ENCODE measurements around the gene WNT7B. TPM values are rescaled to one million over a fixed set of nuclear protein-coding genes. Genes with fewer than 3 reads are reported as not detected.
A peak's percentile ranks its signal among the peaks of the same experiment; 100 is the strongest.

Gene WNT7B
- total and polyA plus RNA-seq, 8 donors: 0.06 to 2.0 TPM; not detected in 6

GRCh38 chr22:45922661-45923060 is 54.3 kb downstream of the WNT7B start:
- peaks cover 5 to 21% (median 11%) of the 10 kb centered on the region in 4 donors for H3K4me1 ChIP-seq

GRCh38 chr22:45922256-45922655 is 54.7 kb downstream of the WNT7B start:
- Histone ChIP-seq H3K36me3 (no peaks in the 10 kb centered on the region), H3K27me3 (peaks cover 0 to 51% (median 0%) of the 10 kb centered on the region in 3 donors), H3K4me3 (no peak overlapping the region), H3K9me3 (no peaks in the 10 kb centered on the region), H3K27ac (no peak overlapping the region), H3K4me1 (peaks cover 5 to 21% (median 11%) of the 10 kb centered on the region in 4 donors)
- WGBS, 5 donors: 79 to 87% (median 83%) methylated on average over 10 to 15 of the region's 15 CpGs
- intact Hi-C loops (cut with DNase I; ENCODE audit: low total_unique reads): loop anchor here (5.0 kb wide), 1 partner anchor 395 kb away; no protein-coding TSS in a partner anchor
- TF ChIP-seq EP300 (IDR thresholded peaks at IDR 0.05): no peak
- DNase-seq: peak in 1 of 2 donors; percentile 37

More at GRCh38 chr22:45922661-45923060, 54.3 kb downstream of the WNT7B start:
- no peak for DNase-seq
- WGBS, 5 donors: 91 to 96% (median 93%) methylated on average over 12 to 29 of the region's 29 CpGs
- Histone ChIP-seq H3K4me3 (no peak overlapping the region), H3K27me3 (peaks cover 0 to 47% (median 0%) of the 10 kb centered on the region in 3 donors), H3K27ac (no peak overlapping the region), H3K36me3 (no peaks in the 10 kb centered on the region), H3K9me3 (no peaks in the 10 kb centered on the region)
- TF ChIP-seq POLR2AphosphoS5 (IDR thresholded peaks at IDR 0.05) (no peak), EP300 (IDR thresholded peaks at IDR 0.05) (no peak), POLR2A (IDR thresholded peaks at IDR 0.05) (no peak), CTCF (IDR thresholded peaks at IDR 0.05) (no peak)
- intact Hi-C loops (cut with DNase I; ENCODE audit: low total_unique reads): loop anchor here (5.0 kb wide), 1 partner anchor 395 kb away; no protein-coding TSS in a partner anchor

- intact Hi-C loops (cut with DNase I; ENCODE audit: low total_unique reads): loop anchor here (5.0 kb wide), 1 partner anchor 398 kb away; no protein-coding TSS in a partner anchor
- Histone ChIP-seq H3K9me3 (peaks cover 0 to 3% (median 2%) of the 10 kb centered on the region in 4 donors), H3K27me3 (peaks cover 0 to 47% (median 0%) of the 10 kb centered on the region in 3 donors), H3K36me3 (no peaks in the 10 kb centered on the region), H3K27ac (peak overlapping the region in 2 of 5 donors; percentile 7 to 10), H3K4me3 (no peak overlapping the region), H3K4me1 (peaks cover 5 to 21% (median 11%) of the 10 kb centered on the region in 4 donors)
- 37 to 77% (median 52%) methylated on average over 6 to 15 of the region's 15 CpGs for WGBS, 5 donors
- peak; percentile 44 to 72 for DNase-seq
- no peak for TF ChIP-seq EP300 (IDR thresholded peaks at IDR 0.05)
- TF ChIP-seq POLR2AphosphoS5 (IDR thresholded peaks at IDR 0.05): no peak
- TF ChIP-seq CTCF (IDR thresholded peaks at IDR 0.05): no peak
- TF ChIP-seq POLR2A (IDR thresholded peaks at IDR 0.05): no peak
Measured at GRCh38 chr22:45919504-45920286, 57.3 kb downstream of the WNT7B start.

GRCh38 chr22:45918459-45919370 is 58.2 kb downstream of the WNT7B start:
- H3K4me1 ChIP-seq: peaks cover 5 to 21% (median 11%) of the 10 kb centered on the region in 4 donors
- WGBS, 5 donors: 58 to 79% (median 59%) methylated on average over 13 to 35 of the region's 35 CpGs
- TF ChIP-seq POLR2AphosphoS5 (IDR thresholded peaks at IDR 0.05): no peak
- no peak for TF ChIP-seq POLR2A (IDR thresholded peaks at IDR 0.05)
- TF ChIP-seq CTCF (IDR thresholded peaks at IDR 0.05): no peak
- no peak for TF ChIP-seq EP300 (IDR thresholded peaks at IDR 0.05)
- intact Hi-C loops (cut with DNase I; ENCODE audit: low total_unique reads): no loop called here
- peaks cover 0 to 11% (median 9%) of the 10 kb centered on the region in 4 donors for H3K9me3 ChIP-seq
- H3K27me3 ChIP-seq: peaks cover 0 to 38% (median 0%) of the 10 kb centered on the region in 3 donors
- no peaks in the 10 kb centered on the region for H3K36me3 ChIP-seq
- H3K4me3 ChIP-seq: no peak overlapping the region
- DNase-seq: peak; percentile 41 to 48
- H3K27ac ChIP-seq: peak overlapping the region in 1 of 5 donors; percentile 10

Data from stomach (tissue), 9 donors.